HT-29 (cell line): ENCODE data around the gene ACP7. TPM values are rescaled to one million over a fixed set of nuclear protein-coding genes. Genes with fewer than 3 reads are reported as not detected.
A peak's percentile ranks its signal among the peaks of the same experiment; 100 is the strongest.
"Not testable (repeated sequence)": the region's sequence is repeated elsewhere in the genome, so short reads cannot be mapped to it uniquely, and the experiment has no call there.

ENCODE experiments used
- DNase-seq: peaks from one replicate; pipeline ENCODE4 v3.0.0-alpha.2; 2015; ENCODE audit warnings: low spot score
- total RNA-seq: library from RNA; depleted of rRNA; stranded (reverse); fragments of >200 nt; shearing (Covaris generic); gene quantifications from 2 replicates; pipeline ENCODE4 v1.2.3, GENCODE V29; 2014

The ACP7 gene
- total RNA-seq, 1 experiment from 2014 or later, result not detected

DNA sequence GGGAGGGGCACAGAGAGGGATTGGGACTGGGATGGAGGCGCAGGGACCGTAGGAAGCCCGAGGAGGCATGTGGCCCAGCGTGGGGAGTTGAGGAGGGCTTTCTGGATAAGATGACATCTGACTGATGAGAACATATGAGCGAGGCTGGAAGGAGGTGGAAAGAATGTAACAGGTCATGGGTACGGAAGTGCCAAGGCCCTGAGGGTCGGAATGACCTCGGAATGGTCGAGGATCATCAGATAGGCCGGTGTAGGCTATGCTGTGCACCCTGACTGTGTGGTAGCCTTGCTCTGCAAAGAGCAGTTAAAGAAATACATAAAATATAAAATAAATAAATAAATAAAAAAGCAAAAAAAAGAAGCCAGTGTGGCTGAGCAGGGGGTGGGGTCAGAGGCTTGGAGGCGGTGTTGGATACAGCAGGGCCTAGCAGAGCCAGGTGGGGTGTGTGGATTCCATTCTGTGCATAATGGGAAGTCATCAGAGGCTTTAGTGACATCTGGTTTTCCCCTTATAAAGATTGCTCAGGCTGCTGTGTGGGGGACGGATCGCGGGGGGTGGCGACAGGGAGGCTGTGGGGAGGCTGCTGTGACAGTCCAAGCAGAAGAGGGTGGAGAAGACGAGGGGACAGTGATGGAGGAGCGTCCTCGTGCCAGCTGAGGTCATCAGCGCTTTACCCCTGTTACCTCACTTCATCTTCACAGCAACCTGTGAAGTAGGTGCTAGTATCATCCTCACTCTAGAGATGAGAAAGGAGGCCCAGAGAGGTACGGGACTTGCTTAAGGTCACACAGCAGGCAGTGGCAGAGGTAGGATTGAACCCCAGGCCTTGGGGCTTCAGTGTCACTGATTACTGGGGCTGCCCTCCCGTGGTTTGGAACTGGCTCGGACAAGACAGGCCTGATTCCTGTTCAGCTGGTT is 46.4 kb downstream of the ACP7 start:
- peak; percentile 18 for DNase-seq

DNA sequence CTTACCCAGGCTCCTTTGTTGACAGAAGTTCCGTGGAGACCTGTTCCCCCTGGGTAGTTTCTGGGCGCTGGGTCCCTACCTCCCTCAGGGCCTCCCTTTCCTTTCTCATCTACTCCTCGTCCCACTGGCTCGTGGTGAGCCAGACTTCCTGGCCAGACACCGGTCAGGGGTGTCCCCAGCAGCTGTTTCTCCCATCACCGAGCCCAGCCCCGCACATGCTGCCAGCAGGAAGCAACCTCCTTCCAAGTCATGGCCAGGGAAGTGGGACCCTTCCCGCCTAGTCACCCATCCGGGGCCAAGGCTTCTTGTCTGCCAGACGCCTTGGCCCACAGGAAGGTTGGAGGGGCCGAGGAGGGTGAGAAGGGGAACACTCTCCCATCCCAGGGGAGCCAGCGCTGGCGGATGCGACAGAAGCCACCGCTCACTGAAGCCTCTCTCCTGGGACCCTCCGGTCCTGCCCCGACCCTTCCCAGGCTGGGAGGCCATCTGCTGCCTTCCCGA is 47.1 kb downstream of the ACP7 start:
- DNase-seq, result no peak

DNA sequence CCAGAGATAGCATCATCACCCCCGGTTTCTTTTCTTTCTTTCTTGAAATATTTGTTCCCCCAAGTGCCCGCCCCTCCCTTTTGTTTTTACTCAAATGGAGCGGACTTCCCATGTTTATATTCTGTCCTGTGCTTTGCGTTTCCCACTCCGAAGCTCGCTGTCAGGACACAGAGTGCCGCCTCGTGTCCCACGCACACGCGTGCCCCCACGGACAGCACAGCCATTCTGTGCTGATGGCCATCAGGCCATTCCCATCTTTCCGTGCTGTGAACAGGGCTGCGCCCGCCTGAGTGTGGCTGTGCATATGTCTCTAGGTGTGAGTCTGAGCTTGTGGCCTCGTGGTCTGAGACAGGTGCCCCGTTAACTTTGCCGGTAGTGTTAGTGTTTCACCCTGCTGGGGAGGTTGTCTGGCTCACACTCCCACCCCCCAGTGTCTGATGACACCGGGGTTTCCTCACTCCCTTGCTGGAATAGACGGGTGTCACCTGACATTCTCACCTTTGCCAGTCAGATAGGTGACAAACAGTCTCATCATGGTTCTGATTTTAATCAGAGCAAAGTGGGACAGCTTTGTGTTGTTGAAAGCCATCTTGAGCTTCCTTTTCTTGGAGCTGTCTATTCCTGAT is 48.3 kb downstream of the ACP7 start:
- DNase-seq, result no peak

DNA sequence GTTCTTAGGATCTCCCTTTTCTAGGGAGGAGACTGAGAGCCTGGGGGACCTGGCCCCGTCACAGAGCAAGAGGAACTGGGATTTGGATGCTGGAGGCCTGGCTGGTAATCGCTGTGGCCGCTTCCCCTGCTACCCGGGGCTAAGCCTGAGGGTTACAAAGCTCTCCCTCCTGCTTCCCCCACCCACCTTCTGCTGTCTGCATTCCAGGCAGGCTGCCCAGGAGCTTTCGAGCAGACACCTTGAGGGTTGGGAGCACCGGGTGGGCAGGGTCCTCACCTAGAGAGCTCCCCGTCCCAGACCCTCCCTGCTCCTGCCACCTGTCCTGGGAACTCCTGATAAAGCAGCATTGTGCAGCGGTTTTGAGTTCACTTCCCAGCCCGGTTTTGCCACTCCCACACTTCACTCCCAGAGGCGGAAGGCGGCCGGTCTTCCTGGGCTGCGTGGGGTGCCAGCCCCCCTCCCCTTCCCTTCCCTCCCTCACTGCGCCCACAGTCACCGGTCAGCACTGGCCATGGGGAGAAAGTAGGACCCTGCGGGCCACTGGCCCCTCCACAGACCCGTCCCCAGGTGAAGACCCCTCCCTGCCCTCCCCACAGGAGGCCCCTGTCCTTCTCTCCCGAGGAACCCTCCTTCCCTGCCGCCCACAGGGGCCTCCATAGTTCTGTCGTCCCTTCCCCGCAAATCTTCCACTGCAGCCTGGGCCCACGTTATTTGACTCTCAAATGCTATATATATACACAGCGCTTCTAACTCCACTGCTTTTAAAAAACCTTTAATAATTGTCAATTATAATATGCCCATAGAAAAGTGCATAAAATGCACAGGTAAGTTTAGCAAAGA is 49.5 kb downstream of the ACP7 start:
- DNase-seq, result no peak

DNA sequence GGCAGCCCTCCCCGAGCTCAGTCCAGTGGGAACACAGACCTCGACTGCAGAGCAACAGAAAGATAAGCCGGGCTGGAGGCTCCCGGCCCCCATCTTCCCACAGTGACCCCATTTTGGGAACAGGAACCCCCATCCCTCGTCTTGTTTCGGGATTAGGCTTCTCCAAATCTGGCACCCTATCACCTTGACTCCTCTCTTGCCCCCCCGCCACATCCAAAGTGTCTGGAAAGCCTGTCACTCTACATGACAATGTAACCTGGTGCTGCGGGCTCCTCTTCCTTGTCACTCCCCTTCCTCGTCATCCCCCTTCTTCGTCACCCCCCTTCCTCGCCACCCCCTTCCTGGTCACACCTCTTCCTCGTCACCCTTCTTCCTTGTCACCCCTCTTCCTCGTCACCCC is 51.5 kb downstream of the ACP7 start:
- DNase-seq, result no peak

DNA sequence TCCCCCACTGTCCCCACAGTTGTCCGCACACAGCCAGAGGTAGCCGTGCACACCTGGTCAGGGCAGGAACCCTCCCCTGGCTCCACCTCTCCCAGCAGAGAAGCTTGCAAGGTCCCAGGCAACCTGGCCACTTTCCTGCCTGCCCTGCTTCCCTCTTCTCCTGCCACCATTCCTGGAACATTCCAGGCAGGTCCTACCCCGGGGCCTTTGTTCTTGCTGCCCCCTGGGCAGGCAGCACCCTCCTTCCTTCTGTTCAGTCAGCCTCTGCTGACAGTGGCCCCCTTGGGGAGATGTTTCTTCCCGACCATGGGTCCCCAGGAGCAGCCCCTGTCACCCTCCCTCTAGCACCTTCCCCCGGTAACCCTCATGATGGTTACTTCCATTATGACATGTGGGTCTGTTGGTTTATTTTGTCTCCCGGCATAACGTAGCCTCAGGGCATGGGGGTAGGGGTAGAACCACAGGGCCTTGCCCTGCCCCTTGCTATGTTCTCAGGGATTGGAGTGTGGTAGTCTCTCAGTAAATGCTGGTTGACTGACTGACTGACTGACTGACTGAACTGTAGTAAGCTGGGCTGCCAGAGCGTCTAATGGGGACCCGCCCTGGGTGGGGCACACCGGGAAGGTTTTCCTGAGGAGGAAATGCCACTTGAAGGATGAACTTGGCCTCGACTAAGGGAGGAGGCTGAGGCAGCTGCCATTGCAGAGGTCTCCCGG is 52.2 kb downstream of the ACP7 start:
- DNase-seq, result peak; percentile 66

DNA sequence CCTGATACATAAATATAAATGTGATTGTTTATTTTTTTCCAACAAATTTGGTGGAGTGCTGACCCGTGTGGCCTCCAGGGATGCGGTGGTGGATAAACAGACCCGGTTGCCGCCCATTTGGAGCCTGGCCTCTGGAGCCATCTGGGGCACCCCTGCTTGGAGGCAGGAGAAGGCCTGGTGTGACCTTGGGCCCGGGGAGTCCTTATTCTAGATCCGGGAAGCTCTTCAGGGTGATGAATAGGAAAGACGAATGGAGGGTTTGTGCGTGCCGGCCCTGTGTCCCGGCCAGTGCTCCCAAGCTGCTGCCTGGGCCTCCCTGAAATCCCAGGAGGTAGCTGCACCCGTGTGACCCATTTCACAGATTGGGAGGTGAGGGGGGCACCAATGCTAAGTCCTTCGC is 53.0 kb downstream of the ACP7 start:
- no peak for DNase-seq

DNA sequence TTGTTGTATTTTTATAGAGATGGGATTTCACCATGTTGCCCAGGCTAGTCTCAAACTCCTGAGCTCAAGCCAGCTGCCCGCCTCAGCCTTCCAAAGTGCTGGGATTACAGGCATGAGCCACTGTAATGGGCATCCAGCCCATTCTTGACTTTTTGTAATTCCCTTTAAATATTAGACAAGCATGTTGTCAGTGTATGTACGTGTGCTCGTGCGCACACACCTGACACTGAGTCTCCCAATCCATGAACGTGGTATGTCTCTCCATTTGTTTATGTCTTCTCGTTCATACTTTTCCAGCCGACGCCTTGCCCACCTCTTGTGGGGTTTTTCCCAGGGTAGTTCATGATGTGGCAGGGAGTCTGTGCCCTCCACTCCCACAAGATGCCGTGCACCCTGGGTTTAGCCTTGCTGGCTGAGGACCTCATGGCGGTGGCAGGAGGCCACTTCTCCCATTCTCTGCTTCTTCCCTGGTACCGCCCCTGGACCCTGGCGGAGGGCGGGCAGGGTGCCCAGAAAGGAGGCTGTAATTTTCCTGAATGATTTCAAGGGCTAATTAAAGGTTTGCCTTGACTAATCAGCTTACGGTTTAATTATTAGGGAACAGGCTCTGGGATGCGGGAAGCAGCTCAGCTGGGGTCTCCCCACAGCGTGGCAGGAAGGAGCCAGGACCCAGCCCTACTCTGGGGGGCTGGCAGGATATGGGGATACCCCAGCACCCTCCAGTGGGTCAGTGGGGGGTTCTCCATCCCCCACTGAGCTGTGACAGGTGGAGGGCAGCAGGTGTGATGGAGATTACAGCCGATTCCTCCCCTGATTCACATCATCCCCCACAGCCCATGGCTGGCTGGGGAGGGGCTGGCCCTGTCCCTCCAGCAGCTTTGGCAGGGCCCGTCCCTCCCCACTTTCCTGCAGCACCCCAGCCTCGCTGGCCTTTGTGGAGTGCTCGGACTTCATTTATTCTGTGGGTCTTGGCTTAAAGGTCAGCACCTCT is 54.3 kb downstream of the ACP7 start:
- no peak for DNase-seq

DNA sequence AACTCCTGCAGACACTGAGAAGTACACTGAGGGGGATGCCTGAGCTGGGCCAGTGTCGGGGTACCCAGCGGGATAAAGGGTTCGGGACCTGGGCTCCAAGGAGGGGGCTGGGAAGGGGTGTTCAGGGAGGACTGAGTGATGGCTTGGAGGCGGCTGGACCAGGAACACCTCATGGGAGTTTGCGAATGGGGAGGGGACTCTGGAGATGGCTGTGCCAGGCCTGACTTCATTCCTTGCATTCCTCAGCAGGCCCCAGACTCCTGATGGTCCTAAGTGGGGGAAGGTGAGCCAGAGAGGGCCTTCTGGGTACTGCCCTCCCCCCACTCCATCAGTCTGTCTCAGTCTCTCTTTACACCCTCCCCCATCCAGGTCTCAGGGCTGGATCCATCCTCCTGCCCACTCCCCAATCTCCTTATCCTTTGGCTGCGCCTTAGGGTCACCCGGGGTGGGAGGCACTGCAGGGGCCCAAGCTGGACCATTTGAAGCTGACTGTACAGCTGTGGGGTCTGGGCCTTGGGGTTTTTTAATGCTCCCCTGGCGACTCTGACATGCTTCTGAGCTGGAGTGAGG is 55.2 kb downstream of the ACP7 start:
- DNase-seq, result no peak

DNA sequence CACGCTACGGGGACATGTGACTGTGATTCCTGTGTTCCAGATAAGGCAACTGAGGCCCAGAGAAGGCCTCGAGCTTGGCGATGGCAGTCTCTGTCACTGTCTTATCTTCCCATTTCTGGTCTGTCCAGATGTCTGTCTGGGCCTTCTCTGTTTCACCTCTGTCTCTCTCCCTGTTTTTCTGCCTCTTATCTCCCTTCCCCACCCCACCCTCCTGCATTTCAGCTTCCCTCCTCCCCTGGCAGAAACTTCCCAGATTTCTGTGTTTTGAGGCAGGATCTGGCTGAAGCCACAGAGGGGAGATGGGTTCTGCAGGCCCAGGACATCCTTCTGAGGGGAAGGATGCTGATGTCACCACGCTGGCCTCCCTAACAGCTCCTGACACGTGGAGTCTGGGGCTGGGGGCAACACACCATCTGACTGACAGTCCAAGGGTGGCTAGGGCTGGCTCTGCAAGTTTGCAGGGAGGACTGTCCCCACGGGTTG is 55.8 kb downstream of the ACP7 start:
- DNase-seq, result no peak

DNA sequence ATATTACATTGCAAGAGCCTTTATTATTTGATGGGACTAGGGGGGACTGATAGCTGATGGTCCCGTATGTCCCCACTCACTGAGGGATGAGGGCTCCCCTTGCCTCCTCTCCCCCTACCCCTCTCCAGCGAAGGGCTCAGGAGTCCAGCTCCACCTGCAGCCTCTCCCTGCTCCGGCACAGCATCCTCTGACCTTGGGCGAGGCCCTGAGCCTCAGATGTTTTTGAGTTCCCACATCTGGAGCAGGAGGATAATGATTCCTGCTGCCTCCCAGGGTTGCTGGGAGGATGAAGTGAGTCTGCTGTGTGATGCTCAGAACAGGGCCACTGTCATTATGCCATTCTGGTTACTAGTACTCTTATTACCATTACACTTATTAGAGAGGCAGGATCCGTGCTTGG is 56.4 kb downstream of the ACP7 start:
- DNase-seq, result no peak

DNA sequence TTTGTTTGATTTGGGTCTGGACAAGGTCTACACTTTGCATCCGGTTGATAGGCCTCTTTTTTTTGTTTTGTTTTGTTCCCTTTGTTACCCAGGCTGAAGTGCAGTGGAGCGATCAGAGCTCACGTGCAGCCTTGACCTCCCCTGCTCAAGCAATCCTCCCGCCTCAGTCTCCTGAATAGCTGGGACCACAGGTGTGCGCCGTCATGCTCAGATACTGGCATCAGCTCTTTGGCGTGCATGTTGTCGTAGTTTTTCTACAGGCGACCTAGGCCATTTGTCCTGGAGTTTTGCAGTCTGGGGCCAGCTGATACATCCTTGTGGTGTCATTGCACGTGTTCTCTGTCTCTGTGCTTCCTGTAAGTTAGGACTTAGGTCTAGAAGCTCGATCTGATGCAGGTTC is 57.8 kb downstream of the ACP7 start:
- DNase-seq, result no peak

DNA sequence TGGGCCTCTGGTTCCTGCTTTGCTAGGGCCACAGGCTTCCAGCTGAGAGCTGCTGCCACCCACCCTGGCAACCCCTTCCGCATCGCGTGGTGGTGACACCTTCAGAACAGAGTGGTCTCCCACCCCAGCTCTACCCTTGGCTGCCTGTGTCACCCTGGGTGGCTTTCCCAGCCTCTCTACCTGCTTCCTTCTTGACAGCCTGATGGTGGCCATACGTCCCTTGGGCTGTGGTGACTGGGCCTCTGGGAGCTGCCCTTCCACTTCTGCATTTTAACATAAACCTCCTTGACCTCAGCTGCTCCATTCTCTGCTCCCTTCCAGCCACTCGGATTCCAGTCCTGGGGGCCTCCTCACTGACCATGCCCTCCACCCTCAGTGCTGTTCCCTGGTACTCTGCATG is 58.5 kb downstream of the ACP7 start:
- no peak for DNase-seq

DNA sequence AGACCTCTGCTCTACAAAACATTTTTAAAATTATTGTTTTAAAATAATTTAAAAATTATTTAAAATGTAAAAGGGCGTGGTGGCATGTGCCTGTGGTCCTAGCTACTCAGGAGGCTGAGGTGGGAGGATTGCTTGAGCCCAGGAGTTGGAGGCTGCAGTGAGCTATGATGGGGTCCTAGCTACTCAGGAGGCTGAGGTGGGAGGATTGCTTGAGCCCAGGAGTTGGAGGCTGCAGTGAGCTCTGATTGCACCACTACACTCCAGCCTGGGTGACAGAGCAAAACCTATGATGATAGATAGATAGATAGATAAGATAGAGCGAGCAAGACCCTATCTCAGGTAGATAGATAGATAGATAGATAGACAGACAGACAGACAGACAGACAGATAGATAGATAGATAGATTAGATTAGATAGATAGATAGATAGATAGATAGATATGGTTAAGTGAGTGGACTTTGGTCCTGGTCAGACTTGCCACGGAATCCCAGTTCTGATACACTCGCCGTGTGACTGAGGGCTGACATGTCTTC is 59.7 kb downstream of the ACP7 start:
- DNase-seq, result not testable (repeated sequence)

DNA sequence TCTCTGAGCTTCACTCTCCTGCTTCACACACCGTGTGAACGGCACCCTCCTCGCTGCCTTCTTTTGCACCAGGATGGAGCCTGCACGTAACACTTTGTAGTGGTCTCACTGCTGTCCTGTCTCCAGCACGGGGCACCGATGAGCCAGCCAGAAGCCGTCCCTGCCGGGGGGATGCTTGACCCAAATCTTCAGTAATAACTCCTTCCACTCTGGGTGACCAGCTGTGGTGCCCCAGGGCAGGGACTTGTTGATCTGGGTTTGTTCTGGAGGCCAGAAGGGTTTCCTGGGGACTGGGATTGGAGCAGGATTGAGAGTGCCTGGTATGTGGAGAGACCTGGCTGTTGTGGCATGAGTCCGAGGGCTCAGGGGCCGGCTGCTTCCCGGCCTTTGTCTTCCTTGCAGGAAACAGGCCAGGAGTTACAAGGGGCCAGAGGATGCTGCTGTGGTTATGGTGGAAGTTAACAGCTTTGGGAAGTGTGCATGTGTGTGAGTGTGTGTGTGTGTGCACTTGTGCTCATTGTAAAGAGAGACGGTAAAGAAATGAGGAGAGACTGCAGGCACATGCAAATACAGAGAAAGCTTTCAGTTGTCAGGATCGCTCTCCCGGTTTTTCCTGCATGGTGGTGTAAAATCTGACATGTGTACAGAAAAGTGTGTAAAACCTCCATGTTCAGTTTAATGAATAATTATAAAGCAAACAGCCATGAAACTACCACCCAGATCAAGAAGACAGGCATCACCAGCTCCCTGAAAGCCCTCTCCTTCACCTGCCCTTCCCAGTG is 60.3 kb downstream of the ACP7 start:
- DNase-seq, result peak; percentile 67

DNA sequence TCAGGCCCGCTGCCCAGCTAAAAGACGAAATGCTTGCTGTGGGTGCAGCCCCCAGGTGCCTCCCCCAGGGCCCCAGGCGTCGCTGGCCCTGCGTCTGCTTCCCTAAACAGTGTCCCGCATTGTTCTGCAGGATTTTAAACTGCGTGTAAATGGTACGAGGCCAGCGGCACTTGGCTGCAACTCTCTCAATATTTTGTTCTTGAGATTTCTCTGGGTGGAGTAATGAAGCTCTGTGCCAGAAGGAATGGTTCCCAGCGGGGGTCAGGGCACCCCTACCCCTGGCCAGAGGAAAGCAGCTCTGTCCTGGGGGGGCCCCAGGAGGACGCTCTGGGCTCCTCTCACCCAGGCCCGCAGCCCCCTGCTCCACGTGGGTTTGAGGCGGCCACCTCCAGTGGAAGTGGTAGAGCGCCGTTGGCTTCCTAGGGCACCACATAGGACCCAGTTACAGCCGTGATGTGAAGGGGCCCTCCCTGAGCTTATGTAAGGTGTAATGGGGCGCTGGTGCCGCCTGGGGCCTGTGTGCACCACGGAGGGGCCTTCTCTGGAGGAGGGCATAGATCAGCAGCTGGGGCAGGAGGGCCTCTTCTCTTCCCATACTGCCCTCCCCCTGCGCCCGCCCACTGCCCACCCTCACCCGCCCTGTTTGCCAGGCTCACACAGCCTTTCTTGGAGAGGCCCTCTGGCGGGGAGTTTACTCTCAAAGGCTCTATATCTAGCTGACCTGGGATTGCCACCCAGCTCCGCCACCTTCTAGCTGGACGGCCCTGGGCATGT is 61.2 kb downstream of the ACP7 start:
- peak; percentile 86 for DNase-seq

DNA sequence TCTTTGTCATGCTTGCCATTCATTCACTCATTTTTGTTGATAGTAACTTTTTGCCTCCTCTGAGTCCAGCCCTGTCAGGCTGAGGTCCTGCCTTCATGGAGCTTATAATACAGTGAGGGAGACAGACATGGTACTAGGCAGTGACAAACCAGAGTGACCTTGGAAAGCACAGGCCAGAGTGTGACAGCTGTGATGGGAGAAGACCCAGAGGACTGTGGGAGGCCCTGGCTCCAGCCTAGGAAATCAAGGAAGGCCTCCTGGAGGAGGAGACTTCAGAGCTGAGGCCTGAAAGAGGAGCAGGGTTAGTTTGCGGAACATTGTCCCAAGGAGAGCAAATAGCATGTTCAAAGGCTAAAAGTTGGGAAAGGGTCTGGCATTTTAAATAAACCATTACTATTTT is 61.9 kb downstream of the ACP7 start:
- DNase-seq, result no peak
